GM18909 (cell line): ENCODE results near the gene TBC1D2B.
"Not testable (repeated sequence)": the region's sequence is repeated elsewhere in the genome, so short reads cannot be mapped to it uniquely, and the experiment has no call there.

ENCODE experiments used
- ATAC-seq: cut with Tn5 transposase; IDR thresholded peaks from one replicate; pipeline ENCODE4 v1.9.1; 2021; ENCODE audit warnings: mild to moderate bottlenecking; ENCODE audit not compliant: unreplicated experiment, poor library complexity

TBC1D2B gene

GRCh38 chr15:77980098-77980497, 97.4 kb downstream of the TBC1D2B start:
- ATAC-seq, result no peak

- ATAC-seq, result not testable (repeated sequence)
These were observed 98.4 kb downstream of the TBC1D2B start for GRCh38 chr15:77979157-77979556.

DNA sequence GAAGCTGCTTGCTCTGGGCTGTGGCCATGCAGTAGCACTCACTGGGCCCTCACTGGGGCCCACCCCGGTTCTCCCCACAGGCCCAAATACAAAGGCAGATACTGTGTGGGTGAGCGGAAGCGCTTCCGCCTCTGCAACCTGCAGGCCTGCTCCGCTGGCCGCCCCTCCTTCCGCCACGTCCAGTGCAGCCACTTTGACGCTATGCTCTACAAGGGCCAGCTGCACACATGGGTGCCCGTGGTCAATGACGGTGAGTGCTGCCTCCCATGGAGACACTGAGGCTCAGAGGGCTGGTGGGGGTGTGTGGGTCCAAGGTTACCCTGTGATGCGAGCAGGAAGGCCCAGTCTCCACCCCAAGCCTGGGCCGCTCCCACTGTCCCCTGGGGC, 98.8 kb downstream of the TBC1D2B start:
- not testable (repeated sequence) for ATAC-seq

GRCh38 chr15:77977903-77978758, 99.4 kb downstream of the TBC1D2B start:
- not testable (repeated sequence) for ATAC-seq

GRCh38 chr15:77976760-77977525, 100.6 kb downstream of the TBC1D2B start:
- ATAC-seq, result not testable (repeated sequence)

- not testable (repeated sequence) for ATAC-seq
These were observed 101.4 kb downstream of the TBC1D2B start for GRCh38 chr15:77976095-77976450.

GRCh38 chr15:77975332-77976094, 102.0 kb downstream of the TBC1D2B start:
- no peak for ATAC-seq

DNA sequence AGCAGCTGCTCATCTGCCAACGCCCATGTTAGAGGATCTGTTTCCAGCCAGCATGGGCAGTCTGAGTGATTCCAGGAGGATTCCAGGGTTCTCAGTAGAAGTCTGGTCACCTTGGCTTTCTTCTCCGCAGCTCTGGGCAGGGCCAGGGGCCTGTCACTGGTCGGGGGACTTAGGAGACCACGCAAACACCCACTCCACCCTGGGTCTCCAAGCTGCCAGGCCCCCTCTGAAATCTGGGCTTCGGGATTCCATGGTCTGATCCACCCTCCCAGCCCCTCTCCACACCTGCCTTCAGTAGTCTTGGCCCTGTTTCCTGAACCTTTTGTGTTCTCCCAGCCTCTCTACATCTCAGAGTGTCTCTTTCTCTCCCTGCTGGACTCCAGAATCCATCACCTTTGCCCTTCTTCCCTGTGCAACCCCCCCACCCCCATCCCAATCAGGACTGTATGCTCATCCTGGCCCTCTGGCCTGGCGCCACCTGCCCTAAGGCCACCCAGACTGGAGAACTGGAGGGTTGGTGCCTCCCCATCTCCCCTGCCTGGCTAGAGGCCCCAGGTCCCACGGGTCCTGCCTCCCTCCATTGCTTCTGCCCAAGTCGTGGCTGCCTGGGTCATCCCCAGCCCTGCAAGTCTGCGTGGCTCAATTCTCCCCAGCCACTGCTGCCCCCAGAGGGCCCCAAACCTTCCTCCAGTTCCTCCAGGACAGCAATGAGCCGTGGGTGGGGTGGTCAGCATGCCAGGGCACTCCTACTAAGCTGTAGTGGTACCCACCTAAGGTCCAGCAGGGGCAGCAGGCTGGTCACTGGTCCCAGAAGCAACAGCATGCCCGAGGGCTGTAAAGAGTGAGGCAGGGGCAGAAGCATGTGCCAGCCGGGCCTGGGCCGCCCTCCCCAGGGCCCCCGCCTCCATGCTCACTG, 102.8 kb downstream of the TBC1D2B start:
- ATAC-seq, result no peak

DNA sequence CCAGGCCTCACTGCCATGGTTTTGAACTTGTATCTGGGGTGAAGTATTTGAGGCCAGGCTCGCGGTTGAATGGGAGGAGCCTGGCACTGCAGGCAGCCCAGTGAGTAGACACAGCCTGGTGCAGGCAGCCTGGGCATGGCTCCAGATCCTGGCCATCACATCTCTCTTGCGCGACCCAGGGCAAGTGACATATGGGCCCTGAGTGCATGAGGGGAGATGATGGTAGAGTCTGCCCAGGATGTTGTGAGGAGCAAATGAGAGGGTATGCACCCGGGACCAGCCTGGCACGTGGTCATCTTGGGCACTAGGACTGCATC, 103.5 kb downstream of the TBC1D2B start:
- no peak for ATAC-seq

GRCh38 chr15:77973273-77974097, 104.0 kb downstream of the TBC1D2B start:
- not testable (repeated sequence) for ATAC-seq

GRCh38 chr15:77972706-77973105, 104.8 kb downstream of the TBC1D2B start:
- ATAC-seq, result not testable (repeated sequence)

DNA sequence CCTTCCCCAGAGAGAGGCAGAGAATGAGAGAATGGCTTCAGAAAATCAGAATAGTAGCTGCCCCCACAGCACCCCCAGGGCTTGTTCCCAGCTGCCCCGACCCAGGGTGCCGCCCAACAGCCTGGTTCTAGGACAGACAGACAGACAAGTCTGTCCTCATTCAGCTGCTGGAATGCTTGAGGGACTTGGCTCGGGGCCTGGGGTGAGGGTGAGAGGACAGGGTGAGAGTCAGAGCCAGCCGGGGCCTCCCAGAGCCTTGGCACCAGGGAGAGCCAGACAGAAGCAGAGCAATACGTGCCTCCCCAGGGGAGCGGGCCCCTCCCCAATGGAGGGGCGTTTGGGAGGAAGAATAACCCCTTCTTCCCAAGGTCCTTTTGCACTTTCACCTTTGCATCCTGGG, 105.6 kb downstream of the TBC1D2B start:
- ATAC-seq, result not testable (repeated sequence)

- ATAC-seq, result not testable (repeated sequence)
These were observed 106.6 kb downstream of the TBC1D2B start for GRCh38 chr15:77970813-77971360.

DNA sequence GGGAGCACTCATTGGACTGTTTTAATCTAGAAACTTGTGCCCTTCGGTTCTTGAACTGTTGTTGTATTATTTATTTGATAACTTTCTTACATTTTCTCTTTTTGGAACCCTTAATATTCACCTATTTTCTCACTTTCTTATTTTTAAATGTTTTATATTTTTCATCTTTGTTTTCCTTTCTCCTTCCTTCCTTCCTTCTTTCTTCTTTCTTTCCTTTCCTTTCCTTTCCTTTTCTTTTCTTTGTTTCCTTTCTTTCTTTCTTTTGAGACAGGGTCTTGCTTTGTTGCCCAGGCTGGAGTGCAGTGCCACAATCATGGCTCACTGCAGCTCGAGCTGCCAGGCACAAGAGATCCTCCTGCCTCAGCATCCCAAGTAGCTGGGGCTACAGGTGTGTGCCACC, 108.5 kb downstream of the TBC1D2B start:
- ATAC-seq, result no peak

DNA sequence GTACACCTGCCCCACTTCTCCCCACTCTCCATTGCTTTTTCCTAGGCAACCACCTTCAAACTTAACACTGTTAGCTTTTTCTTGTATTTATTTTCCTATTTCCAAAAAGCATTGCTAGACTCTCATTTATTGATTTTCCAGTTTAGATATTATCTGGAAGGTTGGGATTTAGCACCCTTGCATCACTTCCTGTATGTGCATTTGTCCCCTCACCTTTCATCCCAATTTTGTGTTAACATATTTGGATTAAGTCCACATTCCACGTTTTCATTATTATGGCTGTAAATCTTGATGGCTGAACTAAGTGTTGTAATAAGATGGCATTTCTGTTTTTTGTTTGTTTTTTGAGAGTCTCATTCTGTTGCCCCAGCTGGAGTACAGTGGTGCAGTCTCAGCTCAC, 109.7 kb downstream of the TBC1D2B start:
- ATAC-seq, result no peak

DNA sequence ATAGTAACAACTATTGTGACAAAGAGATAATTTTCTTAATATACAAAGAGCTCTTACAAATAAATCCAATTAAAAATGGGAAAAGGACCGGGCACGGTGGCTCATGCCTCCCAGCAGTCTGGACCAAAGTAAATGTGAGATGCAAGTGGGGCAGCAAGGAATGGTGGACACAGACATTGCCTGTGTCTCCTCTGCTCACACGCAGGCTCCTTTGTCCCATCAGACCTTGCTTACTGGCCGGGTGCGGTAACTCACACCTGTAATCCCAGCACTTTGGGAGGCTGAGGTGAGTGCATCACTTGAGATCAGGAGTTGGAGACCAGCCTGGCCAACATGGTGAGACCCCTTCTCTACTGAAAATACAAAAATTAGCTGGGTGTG, 110.3 kb downstream of the TBC1D2B start:
- not testable (repeated sequence) for ATAC-seq

DNA sequence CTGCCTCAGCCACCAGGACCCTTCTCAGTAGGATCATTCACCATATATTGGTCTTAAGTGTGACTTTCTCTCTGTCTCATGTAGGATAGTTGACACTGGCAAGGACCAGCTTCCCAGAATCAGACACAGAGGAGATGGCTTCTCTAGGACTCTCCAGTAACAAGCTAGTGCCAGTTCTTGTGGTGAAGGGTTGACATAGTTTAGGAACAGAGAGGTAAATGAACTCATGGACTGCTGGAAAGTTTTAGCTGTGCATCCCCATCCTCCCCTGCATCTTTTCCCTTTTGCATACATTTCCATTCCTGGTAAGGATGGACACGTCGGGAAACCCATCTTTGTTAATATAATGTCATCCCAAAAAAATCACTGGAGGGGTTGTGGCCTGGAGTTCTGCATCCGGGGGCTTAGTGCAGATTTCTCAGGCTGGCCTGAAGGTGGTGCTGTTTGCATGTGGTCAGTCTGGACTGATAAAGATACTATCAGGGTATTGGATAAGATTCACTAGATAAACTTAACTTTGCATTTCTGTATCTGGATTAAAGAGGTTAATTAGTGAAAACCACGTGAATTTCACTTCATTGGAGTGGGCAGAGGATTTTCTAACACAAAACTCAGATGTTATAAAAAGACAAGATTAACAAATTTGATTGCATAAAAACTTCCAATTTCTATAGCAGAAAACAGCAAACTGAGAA, 110.8 kb downstream of the TBC1D2B start:
- ATAC-seq, result no peak

DNA sequence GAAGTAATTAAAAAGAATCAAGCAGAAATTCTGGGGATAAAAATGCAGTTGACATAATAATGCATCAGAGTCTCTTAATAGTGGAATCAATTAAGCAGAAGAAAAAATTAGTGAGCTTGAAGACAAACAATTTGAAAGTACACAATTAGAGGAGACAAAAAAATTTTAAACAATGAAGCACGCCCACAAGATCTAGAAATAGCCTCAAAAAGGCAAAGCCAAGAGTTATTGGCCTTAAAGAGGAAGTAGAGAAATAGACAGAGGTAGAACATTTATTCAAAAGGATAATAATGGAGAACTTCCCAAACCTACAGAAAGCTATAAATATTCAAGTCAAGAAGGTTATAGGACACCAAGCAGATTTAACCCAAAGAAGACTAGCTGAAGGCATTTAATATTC, 113.3 kb downstream of the TBC1D2B start:
- no peak for ATAC-seq
